ENCODE results near the gene CST9L.

CST9L gene

GRCh38 chr20:23602699-23603098 lies 34.4 kb upstream of the CST9L start:
- Histone ChIP-seq H3K4me1 (ENCODE audit: control insufficient read depth, insufficient read depth, low read length) (no peaks in the 10 kb centered on the region), H3K9me3 (ENCODE audit: control insufficient read depth, low read length) (no peaks in the 10 kb centered on the region), H3K4me3 (ENCODE audit: low read length) (no peak overlapping the region), H3K27me3 (ENCODE audit: control insufficient read depth, insufficient read depth, low read length) (no peaks in the 10 kb centered on the region), H3K36me3 (ENCODE audit: control insufficient read depth, insufficient read depth, low read length) (no peaks in the 10 kb centered on the region), H3K9ac (ENCODE audit: low read length) (no peak overlapping the region)

DNA sequence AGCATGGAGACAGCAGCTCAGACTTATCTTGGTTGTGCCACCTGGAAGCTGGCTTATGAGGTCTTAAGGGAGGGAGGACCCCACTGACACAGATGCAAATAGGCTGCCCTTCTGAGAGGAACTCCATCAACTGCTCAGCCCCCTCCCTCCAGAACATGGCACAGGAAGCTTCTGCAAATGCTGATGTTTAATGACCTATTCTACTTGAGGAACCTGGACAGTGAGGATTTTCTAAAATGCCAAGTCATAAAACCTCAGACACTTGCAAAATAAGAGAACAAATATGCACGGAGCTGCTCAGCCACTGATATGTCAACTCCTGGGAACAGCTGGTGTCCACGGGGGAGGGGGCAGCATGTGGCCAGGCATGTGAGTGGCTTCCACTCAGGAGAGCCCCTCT lies 34.0 kb upstream of the CST9L start:
- Histone ChIP-seq H3K36me3 (ENCODE audit: control insufficient read depth, insufficient read depth, low read length) (no peaks in the 10 kb centered on the region), H3K27me3 (ENCODE audit: control insufficient read depth, insufficient read depth, low read length) (no peaks in the 10 kb centered on the region)

GRCh38 chr20:23601715-23602114 lies 33.4 kb upstream of the CST9L start:
- H3K36me3 ChIP-seq (ENCODE audit: control insufficient read depth, insufficient read depth, low read length) = no peaks in the 10 kb centered on the region
- no peaks in the 10 kb centered on the region for H3K9me3 ChIP-seq (ENCODE audit: control insufficient read depth, low read length)
- H3K9ac ChIP-seq (ENCODE audit: low read length) = no peak overlapping the region
- H3K4me1 ChIP-seq (ENCODE audit: control insufficient read depth, insufficient read depth, low read length) = no peaks in the 10 kb centered on the region
- H3K4me3 ChIP-seq (ENCODE audit: low read length) = no peak overlapping the region
- H3K27me3 ChIP-seq (ENCODE audit: control insufficient read depth, insufficient read depth, low read length) = no peaks in the 10 kb centered on the region

More for the DNA sequence above, 34.0 kb upstream of the CST9L start:
- H3K4me1 ChIP-seq (ENCODE audit: control insufficient read depth, insufficient read depth, low read length) = no peaks in the 10 kb centered on the region
- H3K9ac ChIP-seq (ENCODE audit: low read length) = no peak overlapping the region
- no peak overlapping the region for H3K4me3 ChIP-seq (ENCODE audit: low read length)
- no peaks in the 10 kb centered on the region for H3K9me3 ChIP-seq (ENCODE audit: control insufficient read depth, low read length)

DNA sequence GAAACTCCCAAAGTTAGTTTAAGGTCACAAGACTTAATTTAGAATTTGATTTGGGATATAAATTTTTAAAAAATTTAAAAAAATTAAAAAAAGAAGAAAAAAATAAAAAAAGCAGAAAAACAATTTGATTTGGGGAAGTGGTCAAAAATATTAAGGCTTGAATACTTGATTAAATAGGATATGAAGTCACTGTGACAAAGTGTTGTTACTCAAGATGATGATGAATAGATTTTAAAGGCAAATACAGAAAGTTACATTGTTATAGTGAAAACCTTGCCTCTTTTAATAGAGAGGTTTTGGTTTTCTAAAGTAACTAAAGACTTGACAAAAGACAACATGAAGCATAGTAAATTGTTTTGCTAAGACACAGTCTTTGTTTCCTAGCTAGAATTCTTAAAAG lies 30.2 kb upstream of the CST9L start:
- Histone ChIP-seq H3K4me1 (ENCODE audit: control insufficient read depth, insufficient read depth, low read length) (no peaks in the 10 kb centered on the region), H3K9me3 (ENCODE audit: control insufficient read depth, low read length) (no peaks in the 10 kb centered on the region), H3K9ac (ENCODE audit: low read length) (no peak overlapping the region), H3K36me3 (ENCODE audit: control insufficient read depth, insufficient read depth, low read length) (no peaks in the 10 kb centered on the region), H3K4me3 (ENCODE audit: low read length) (no peak overlapping the region), H3K27me3 (ENCODE audit: control insufficient read depth, insufficient read depth, low read length) (no peaks in the 10 kb centered on the region)

DNA sequence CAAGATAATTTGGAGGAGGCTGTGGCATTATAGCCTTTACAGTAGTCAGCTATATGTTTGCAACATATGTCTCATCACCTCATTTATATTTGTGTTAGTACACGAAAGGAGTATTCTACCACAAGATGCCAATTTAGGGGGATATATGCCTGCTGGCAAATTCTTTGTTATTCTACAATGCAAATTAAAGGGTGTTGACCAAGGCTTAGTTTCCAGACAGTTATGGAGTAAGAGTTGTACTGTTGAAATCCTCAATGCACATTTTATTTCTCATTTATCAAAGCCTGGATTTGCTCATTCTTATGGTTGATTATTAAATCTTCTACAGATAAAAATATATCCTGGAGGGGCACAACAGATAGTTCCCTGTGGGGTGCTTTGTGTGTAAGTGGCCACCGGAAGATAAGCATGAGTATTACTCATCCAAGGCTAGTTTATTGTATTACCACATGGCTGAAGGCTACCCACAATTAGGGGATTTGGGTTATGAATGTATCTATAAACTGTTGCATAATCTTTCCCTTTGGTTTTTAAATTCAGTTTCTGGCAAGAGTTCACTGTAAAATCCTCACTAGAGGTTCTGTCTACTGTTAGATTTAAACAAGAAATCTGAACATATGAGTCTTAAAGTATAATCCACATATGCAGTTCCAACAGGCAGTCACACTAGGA lies 28.4 kb upstream of the CST9L start:
- no peaks in the 10 kb centered on the region for H3K9me3 ChIP-seq (ENCODE audit: control insufficient read depth, low read length)
- H3K36me3 ChIP-seq (ENCODE audit: control insufficient read depth, insufficient read depth, low read length) = no peaks in the 10 kb centered on the region

DNA sequence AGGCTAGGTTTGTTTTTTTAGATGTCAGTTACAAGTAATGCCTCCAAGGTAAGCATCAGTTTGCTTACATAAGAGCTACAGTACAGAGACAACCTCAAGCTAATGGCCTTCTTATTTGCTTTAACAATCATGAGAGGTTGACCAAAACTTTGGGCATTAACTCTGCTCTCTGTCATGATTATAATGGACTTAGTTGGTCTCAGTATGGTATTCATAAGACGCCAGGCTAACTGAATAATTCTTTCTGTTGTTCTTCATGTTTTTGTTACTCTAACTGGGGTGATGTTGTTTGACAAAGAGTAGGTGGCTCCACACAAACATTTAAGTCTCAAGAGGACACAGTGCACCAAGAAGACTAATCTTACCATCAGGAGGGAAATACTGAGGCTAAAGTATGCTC lies 27.7 kb upstream of the CST9L start:
- H3K9me3 ChIP-seq (ENCODE audit: control insufficient read depth, low read length) = no peaks in the 10 kb centered on the region
- no peaks in the 10 kb centered on the region for H3K36me3 ChIP-seq (ENCODE audit: control insufficient read depth, insufficient read depth, low read length)
- H3K27me3 ChIP-seq (ENCODE audit: control insufficient read depth, insufficient read depth, low read length) = no peaks in the 10 kb centered on the region
- no peak overlapping the region for H3K9ac ChIP-seq (ENCODE audit: low read length)
- H3K4me3 ChIP-seq (ENCODE audit: low read length) = no peak overlapping the region
- H3K4me1 ChIP-seq (ENCODE audit: control insufficient read depth, insufficient read depth, low read length) = no peaks in the 10 kb centered on the region

More for the DNA sequence above, 28.4 kb upstream of the CST9L start:
- Histone ChIP-seq H3K9ac (ENCODE audit: low read length) (no peak overlapping the region), H3K27me3 (ENCODE audit: control insufficient read depth, insufficient read depth, low read length) (no peaks in the 10 kb centered on the region), H3K4me3 (ENCODE audit: low read length) (no peak overlapping the region), H3K4me1 (ENCODE audit: control insufficient read depth, insufficient read depth, low read length) (no peaks in the 10 kb centered on the region)

DNA sequence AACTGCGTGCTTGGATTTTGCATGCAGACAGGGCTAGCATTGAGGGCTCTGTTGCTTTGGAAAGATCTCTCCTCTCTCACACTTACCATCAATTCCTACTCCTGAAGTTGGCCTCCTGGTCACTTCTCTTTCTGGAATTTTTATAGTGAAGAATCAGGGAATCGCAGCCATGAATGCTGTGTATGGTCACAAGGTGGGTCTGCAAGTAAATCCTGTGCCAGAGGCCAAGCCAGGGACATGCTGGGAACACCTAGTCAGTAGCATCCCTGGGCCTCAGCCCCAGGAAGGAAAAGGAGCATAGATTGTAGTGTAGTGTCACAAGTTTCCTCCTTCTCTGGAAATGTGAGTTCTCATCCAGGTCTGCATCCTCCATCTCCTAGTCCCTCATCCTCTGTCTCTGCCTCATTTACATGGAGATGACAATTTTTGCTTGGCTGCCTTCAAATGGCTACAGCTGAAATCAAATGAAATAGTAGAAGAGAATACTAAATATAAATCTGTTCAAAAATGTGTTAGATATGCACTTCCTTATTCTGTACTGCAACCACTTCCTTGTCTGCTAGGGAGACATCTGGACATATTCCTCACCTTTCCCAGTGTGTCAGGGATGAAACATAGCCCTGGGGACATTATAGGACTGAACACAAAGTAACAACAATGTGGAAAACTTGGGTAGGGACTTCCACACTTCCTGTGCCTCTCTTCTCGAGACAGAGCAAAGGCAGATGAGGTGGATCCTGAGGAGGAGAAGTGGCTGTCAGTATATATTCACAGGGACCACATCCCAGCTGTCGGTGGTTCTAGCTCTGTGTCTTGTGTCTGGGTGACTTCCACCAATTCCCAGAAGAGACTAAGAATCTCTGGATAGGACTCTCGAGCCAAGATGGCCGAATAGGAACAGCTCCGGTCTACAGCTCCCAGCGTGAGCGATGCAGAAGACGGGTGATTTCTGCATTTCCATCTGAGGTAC lies 20.4 kb upstream of the CST9L start:
- Histone ChIP-seq H3K4me1 (ENCODE audit: control insufficient read depth, insufficient read depth, low read length) (peaks cover 23% of the 10 kb centered on the region), H3K9me3 (ENCODE audit: control insufficient read depth, low read length) (no peaks in the 10 kb centered on the region), H3K9ac (ENCODE audit: low read length) (no peak overlapping the region), H3K4me3 (ENCODE audit: low read length) (no peak overlapping the region), H3K27me3 (ENCODE audit: control insufficient read depth, insufficient read depth, low read length) (no peaks in the 10 kb centered on the region), H3K36me3 (ENCODE audit: control insufficient read depth, insufficient read depth, low read length) (no peaks in the 10 kb centered on the region)

DNA sequence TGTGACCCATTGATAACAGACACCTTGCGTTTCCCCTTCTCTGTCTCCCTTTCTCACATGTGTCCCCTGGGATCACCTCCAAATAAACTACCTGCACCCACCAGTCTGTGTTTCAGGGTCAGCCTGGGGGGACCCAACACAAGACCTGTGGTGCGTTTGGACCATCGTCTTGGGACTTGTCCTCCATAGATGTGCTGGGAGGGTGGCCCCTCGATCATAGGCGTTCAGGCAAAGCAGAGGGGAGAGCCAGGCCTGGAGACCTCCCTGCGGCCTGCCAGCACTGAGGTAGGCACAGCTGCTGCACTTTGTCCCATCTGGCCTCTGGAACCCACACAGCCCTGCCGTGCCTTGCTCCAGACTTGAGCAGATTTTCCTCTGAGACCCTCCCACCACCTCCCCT lies 19.3 kb upstream of the CST9L start:
- no peaks in the 10 kb centered on the region for H3K27me3 ChIP-seq (ENCODE audit: control insufficient read depth, insufficient read depth, low read length)
- no peaks in the 10 kb centered on the region for H3K9me3 ChIP-seq (ENCODE audit: control insufficient read depth, low read length)
- no peak overlapping the region for H3K4me3 ChIP-seq (ENCODE audit: low read length)

DNA sequence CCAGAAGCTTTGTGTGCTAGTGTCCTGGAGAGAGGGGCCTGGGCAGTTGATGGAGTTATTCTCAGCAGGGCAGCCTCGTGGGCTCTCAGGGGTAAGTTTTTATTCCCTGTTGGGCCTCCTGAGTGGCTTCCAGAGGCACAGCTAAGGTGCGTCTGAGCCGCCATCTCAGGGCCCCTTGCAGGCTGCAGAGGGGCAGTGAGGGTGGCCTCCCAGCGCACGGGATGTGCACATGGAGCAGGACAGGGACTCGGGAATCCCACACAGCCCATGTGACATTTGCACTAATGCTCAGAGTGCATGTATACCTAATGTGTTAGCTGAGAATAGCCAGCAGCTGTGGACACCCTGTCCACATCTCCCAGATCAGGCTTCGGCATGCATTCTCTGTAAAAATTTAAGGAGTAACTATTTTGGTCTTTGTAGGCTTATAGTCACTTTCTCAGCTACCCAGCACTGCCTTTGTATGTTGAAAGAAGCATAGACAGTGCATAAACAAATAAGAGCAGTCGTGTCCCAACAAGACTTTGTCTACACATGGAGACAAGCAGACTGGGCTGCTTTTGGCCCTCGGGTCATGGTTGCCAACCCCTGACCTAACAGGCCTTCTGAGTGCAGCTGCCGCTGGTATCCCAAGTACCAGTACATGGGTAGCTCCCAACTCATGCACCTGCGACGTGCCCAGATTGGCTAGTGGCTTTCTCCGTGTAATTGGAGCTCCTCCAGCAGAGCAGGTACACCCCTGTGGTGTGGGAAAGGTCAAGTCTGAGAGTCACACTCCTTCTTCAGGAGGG lies 18.6 kb upstream of the CST9L start:
- Histone ChIP-seq H3K27me3 (ENCODE audit: control insufficient read depth, insufficient read depth, low read length) (no peaks in the 10 kb centered on the region), H3K36me3 (ENCODE audit: control insufficient read depth, insufficient read depth, low read length) (no peaks in the 10 kb centered on the region), H3K9ac (ENCODE audit: low read length) (no peak overlapping the region), H3K4me1 (ENCODE audit: control insufficient read depth, insufficient read depth, low read length) (peaks cover 26% of the 10 kb centered on the region), H3K9me3 (ENCODE audit: control insufficient read depth, low read length) (no peaks in the 10 kb centered on the region), H3K4me3 (ENCODE audit: low read length) (no peak overlapping the region)

More for the DNA sequence above, 19.3 kb upstream of the CST9L start:
- no peak overlapping the region for H3K9ac ChIP-seq (ENCODE audit: low read length)
- peaks cover 23% of the 10 kb centered on the region for H3K4me1 ChIP-seq (ENCODE audit: control insufficient read depth, insufficient read depth, low read length)
- H3K36me3 ChIP-seq (ENCODE audit: control insufficient read depth, insufficient read depth, low read length) = no peaks in the 10 kb centered on the region

DNA sequence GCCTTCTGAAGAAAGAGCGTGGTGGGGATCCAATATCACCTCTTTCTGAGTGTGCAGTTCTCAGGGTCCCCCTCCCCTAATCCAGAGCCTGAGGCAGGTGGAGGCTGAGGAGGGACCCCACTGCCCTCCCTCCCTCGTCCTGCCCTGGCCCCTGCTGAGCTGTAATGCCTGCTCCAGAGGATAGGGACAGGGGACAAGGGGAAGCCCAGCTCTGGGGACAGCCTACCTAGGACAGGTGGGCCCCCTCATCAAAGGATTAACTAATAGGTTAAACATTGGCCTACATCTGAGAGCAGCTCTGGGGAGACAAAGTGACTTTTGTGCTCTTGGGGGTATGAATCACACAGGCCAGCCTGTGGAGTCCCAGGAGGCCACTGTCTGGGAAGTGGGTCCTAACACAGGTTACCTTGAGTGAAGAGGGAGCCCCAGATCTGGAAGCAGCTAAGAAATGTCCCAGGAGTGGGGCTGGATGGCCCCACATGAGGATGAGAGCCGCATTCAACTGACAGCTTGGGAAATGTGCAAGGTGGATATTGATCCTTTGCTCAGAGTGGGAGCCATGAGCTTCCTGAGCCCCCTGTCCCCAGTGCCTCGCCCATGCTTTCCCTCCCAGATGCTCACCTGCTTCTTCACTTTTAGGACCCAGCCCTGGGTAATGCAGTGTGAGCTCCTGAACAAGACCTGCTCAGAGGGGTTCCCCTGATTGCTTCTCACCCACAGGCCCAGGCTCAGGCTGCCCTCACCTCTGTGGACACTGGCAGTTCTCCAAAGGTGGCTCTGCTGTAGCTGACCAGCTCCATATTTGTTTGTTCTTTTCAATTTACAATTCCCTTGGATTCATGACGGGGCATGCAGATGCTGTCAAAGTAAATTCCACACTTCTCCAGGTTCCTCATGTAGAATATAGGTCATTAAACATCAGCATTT lies 17.8 kb upstream of the CST9L start:
- Histone ChIP-seq H3K9me3 (ENCODE audit: control insufficient read depth, low read length) (no peaks in the 10 kb centered on the region), H3K27me3 (ENCODE audit: control insufficient read depth, insufficient read depth, low read length) (no peaks in the 10 kb centered on the region)

GRCh38 chr20:23585449-23585807 lies 17.1 kb upstream of the CST9L start:
- no peak overlapping the region for H3K4me3 ChIP-seq (ENCODE audit: low read length)
- no peaks in the 10 kb centered on the region for H3K27me3 ChIP-seq (ENCODE audit: control insufficient read depth, insufficient read depth, low read length)
- H3K36me3 ChIP-seq (ENCODE audit: control insufficient read depth, insufficient read depth, low read length) = no peaks in the 10 kb centered on the region
- H3K9ac ChIP-seq (ENCODE audit: low read length) = no peak overlapping the region
- H3K4me1 ChIP-seq (ENCODE audit: control insufficient read depth, insufficient read depth, low read length) = peaks cover 30% of the 10 kb centered on the region
- H3K9me3 ChIP-seq (ENCODE audit: control insufficient read depth, low read length) = no peaks in the 10 kb centered on the region

More for the DNA sequence above, 17.8 kb upstream of the CST9L start:
- H3K4me3 ChIP-seq (ENCODE audit: low read length) = no peak overlapping the region
- H3K4me1 ChIP-seq (ENCODE audit: control insufficient read depth, insufficient read depth, low read length) = peaks cover 30% of the 10 kb centered on the region
- H3K36me3 ChIP-seq (ENCODE audit: control insufficient read depth, insufficient read depth, low read length) = no peaks in the 10 kb centered on the region
- no peak overlapping the region for H3K9ac ChIP-seq (ENCODE audit: low read length)

Measured in mucosa of stomach (tissue), 1 donor.